Measurements from ENCODE around the gene ADAMTS9.

DNA sequence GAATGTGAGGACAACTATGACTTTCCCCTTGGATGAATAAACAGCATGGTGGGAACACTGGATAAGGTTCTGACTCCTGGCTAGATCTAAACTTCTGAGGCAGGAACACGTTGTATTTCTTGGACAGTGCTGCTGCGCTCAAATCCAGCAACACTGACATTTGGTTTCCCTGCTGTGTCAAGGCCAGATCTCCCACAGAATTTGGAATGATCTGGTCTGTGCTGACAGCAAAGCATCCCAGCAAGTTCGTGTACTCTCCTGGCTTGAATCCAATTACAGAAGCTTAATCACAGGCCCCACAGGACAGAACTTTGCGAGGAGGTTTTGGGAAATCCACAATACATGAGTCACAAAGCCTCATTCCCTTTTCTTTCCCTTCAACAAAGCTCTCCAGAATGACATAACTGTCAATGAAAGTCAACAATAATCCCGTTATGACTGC is 92.5 kb downstream of the ADAMTS9 start:
- TF ChIP-seq, protein P1, sequence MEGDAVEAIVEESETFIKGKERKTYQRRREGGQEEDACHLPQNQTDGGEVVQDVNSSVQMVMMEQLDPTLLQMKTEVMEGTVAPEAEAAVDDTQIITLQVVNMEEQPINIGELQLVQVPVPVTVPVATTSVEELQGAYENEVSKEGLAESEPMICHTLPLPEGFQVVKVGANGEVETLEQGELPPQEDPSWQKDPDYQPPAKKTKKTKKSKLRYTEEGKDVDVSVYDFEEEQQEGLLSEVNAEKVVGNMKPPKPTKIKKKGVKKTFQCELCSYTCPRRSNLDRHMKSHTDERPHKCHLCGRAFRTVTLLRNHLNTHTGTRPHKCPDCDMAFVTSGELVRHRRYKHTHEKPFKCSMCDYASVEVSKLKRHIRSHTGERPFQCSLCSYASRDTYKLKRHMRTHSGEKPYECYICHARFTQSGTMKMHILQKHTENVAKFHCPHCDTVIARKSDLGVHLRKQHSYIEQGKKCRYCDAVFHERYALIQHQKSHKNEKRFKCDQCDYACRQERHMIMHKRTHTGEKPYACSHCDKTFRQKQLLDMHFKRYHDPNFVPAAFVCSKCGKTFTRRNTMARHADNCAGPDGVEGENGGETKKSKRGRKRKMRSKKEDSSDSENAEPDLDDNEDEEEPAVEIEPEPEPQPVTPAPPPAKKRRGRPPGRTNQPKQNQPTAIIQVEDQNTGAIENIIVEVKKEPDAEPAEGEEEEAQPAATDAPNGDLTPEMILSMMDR (conservative IDR thresholded peaks at IDR 0.05; ENCODE audit: low read length): no peak
- TF ChIP-seq EZH2phosphoT487 (IDR thresholded peaks at IDR 0.05; ENCODE audit: borderline replicate concordance): no peak

Measured in Loucy (cell line).